ENCODE results near the gene DCBLD1. TPM values are rescaled to one million over a fixed set of nuclear protein-coding genes. Genes with fewer than 3 reads are reported as not detected.

Gene DCBLD1
- total and polyA plus RNA-seq, 2 experiments from 2014 or later: 25.1 to 38.4 TPM

DNA sequence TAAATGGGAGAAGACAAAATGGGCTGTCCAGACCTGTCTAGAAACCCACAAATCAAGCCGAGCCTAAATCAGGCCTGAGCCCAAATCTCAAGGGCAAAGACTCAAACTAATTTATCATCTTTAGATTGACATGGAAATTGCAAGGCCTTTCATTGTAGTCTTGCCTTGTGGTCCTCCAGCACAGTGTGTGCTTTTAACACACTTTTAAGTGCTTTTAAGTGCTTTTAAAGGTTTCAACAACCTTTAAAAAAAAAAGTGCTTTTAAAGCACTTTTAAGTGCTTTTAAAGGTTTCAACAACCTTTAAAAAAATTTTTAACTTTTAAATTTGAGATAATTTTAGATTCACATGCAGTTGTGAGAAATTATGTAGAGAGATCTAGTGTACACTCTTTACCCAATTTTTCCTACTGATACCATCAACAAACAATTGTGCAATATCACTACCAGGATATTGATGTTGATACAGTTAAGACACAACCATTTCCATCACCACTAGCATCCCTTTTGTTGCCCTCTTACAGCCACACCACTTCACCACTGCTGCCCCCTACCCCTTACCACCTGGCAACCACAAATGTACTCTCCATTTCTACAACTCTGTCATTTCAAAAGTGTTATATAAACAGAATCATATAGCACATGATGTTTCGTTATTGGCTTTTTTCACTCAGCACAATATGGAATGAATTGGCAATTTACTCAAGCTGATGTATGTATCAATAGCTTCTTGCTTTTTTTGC, 23.1 kb upstream of the DCBLD1 start:
- H3K36me3 ChIP-seq (ENCODE audit: low read depth): no peaks in the 10 kb centered on the region
- peaks cover 14% of the 10 kb centered on the region for H3F3A ChIP-seq (ENCODE audit: insufficient read depth)
- no peak overlapping the region for H3K4me3 ChIP-seq
- TF ChIP-seq EZH2phosphoT487 (IDR thresholded peaks at IDR 0.05; ENCODE audit: insufficient read depth, low read depth): no peak
- TF ChIP-seq EZH2 (IDR thresholded peaks at IDR 0.05; ENCODE audit: insufficient read depth, poor library complexity, severe bottlenecking): no peak
- H3K9me2 ChIP-seq (ENCODE audit: insufficient read depth): no peaks in the 10 kb centered on the region; the same call in 1 of the 2 replicates
- H3K27me3 ChIP-seq (replicated peaks; ENCODE audit: insufficient read depth): no peaks in the 10 kb centered on the region
- WGBS, 2 experiments (ENCODE audit: low coverage in 1 of 2, low lambda C conversion rate in 2 of 2, missing lambda C conversion rate in 2 of 2): 63 to 73% methylated on average over 2 of the region's 2 CpGs
- in situ Hi-C loops (cut with MboI): loop anchor here (10.0 kb wide), 1 partner anchor 95 kb away; no protein-coding TSS in a partner anchor
- no peaks in the 10 kb centered on the region for H3K79me2 ChIP-seq (ENCODE audit: insufficient read depth)
- H3K4me1 ChIP-seq (ENCODE audit: insufficient read depth): peaks cover 11% of the 10 kb centered on the region
- H2AFZ ChIP-seq: no peak overlapping the region
- H3K27ac ChIP-seq: no peak overlapping the region
- no peaks in the 10 kb centered on the region for H4K20me1 ChIP-seq (ENCODE audit: insufficient read depth)
- H3K9me3 ChIP-seq (ENCODE audit: low read depth): no peaks in the 10 kb centered on the region
- H3K9ac ChIP-seq: no peak overlapping the region
- H3K4me2 ChIP-seq (ENCODE audit: unreplicated experiment): no peak overlapping the region
- DNase-seq: no peak

DNA sequence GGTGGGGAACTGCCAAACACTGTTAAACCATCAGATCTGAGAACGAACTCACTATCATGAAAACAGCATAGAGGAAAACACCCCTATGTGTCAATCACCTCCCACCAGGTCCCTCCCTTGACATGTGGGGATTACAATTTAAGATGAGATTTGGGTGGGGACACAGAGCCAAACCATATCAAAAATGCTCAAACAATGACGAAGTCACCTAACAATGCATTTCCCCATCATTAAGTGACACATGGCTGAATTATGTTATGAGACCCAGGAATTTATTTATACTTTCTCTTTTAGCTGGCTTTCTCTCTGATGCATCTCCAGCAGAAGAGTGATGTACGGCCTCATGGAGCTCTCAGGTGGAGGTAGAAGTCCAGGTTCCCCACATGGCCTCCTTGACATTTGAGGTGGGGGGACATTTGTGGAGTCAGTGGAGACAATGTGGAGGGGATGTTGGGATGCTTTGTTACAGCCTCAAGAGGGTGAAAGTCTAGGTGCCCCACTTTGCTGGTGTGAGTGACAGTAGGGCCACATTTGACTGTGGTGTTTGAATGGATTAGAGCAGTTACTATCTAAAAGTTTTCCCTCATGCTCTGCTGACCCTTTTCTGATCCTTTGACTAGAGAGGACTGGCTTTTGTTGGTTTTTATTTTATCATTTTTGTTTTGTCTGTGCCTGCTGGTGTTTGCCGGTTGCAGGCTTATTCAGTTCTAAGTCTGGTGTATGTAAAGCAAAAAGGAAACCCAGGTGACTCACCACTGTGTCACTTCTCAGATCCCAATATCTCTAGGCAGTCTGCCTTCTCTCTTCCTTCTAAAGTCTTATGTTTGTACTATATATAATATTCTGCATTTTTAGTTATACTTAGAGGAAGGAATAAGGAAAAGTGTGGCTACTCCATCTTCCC, 18.5 kb upstream of the DCBLD1 start:
- Histone ChIP-seq H3K36me3 (ENCODE audit: low read depth) (no peaks in the 10 kb centered on the region), H2AFZ (peak overlapping the region; percentile 18), H3K27me3 (replicated peaks; ENCODE audit: insufficient read depth) (no peaks in the 10 kb centered on the region), H3K27ac (peak overlapping the region; percentile 72), H3K4me1 (ENCODE audit: insufficient read depth) (peaks cover 17% of the 10 kb centered on the region), H3K4me3 (peak overlapping the region; percentile 51), H3F3A (ENCODE audit: insufficient read depth) (peaks cover 20% of the 10 kb centered on the region), H3K4me2 (ENCODE audit: unreplicated experiment) (peak overlapping the region; percentile 81), H4K20me1 (ENCODE audit: insufficient read depth) (no peaks in the 10 kb centered on the region), H3K79me2 (ENCODE audit: insufficient read depth) (no peaks in the 10 kb centered on the region), H3K9me2 (ENCODE audit: insufficient read depth) (no peaks in the 10 kb centered on the region), H3K9me3 (ENCODE audit: low read depth) (no peaks in the 10 kb centered on the region), H3K9ac (peak overlapping the region; percentile 54)
- 50 to 55% methylated on average over 4 of the region's 4 CpGs for WGBS, 2 experiments (ENCODE audit: low coverage in 1 of 2, low lambda C conversion rate in 2 of 2, missing lambda C conversion rate in 2 of 2)
- TF ChIP-seq EZH2 (IDR thresholded peaks at IDR 0.05; ENCODE audit: insufficient read depth, poor library complexity, severe bottlenecking): no peak
- TF ChIP-seq EZH2phosphoT487 (IDR thresholded peaks at IDR 0.05; ENCODE audit: insufficient read depth, low read depth): no peak
- peak; percentile 85 for DNase-seq
- in situ Hi-C loops (cut with MboI): no loop called here

DNA sequence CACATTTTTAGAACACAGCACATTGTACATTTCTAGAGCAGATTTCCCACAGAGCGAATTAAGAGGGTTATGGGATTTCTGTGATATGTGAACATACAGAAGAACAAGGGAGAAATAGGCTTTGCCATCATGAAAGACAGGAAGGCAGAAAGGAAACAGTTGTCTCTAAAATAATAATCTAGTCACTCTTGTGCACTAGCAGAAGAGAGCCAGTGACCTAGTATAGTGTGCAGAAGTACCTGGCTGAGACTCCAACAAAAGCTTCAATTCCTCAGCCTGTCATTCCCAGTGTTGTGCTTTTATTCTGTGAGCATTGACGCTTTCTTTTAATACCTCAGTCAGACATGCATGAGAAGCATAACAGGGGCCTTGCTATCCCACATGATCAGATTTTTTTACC, 17.8 kb upstream of the DCBLD1 start:
- 77 to 79% methylated on average over 2 of the region's 2 CpGs for WGBS, 2 experiments (ENCODE audit: low coverage in 1 of 2, low lambda C conversion rate in 2 of 2, missing lambda C conversion rate in 2 of 2)

DNA sequence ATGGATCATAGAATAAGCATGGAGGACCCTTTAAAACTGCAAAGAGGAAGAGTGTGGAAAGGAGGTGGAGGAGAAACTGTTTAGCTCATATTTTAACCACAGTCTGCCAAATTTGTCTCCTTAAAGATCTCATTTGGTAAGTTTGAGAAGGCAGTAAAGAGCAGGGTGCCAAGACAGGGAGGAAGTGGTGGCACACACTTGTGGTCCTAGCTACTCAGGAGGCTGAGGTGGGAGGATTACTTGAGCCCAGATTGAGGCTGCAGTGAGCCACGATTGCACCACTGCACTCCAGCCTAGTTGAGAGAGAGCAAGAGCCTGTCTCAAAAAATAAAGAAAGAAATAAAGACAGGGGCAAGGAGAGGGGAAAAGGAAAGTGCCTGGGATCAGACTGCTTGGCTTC, 16.8 kb upstream of the DCBLD1 start:
- H4K20me1 ChIP-seq (ENCODE audit: insufficient read depth): no peaks in the 10 kb centered on the region
- no peak overlapping the region for H3K27ac ChIP-seq
- H3K9me3 ChIP-seq (ENCODE audit: low read depth): no peaks in the 10 kb centered on the region
- TF ChIP-seq EZH2phosphoT487 (IDR thresholded peaks at IDR 0.05; ENCODE audit: insufficient read depth, low read depth) (no peak), EZH2 (IDR thresholded peaks at IDR 0.05; ENCODE audit: insufficient read depth, poor library complexity, severe bottlenecking) (no peak)
- in situ Hi-C loops (cut with MboI): no loop called here
- no peak overlapping the region for H3K4me3 ChIP-seq
- H3K79me2 ChIP-seq (ENCODE audit: insufficient read depth): no peaks in the 10 kb centered on the region
- no peak overlapping the region for H3K4me2 ChIP-seq (ENCODE audit: unreplicated experiment)
- WGBS, 2 experiments (ENCODE audit: low coverage in 1 of 2, low lambda C conversion rate in 2 of 2, missing lambda C conversion rate in 2 of 2): 14 to 15% methylated on average over 1 of the region's 1 CpG
- H2AFZ ChIP-seq: no peak overlapping the region
- no peaks in the 10 kb centered on the region for H3K9me2 ChIP-seq (ENCODE audit: insufficient read depth)
- peaks cover 17% of the 10 kb centered on the region for H3K4me1 ChIP-seq (ENCODE audit: insufficient read depth)
- H3K36me3 ChIP-seq (ENCODE audit: low read depth): no peaks in the 10 kb centered on the region
- no peak overlapping the region for H3K9ac ChIP-seq
- DNase-seq: no peak
- H3K27me3 ChIP-seq (replicated peaks; ENCODE audit: insufficient read depth): no peaks in the 10 kb centered on the region
- H3F3A ChIP-seq (ENCODE audit: insufficient read depth): peaks cover 20% of the 10 kb centered on the region

More for the DNA sequence above, 17.8 kb upstream of the DCBLD1 start:
- no peak overlapping the region for H3K9ac ChIP-seq
- no peaks in the 10 kb centered on the region for H3K79me2 ChIP-seq (ENCODE audit: insufficient read depth)
- no peaks in the 10 kb centered on the region for H3K36me3 ChIP-seq (ENCODE audit: low read depth)
- peak overlapping the region; percentile 72 for H3K27ac ChIP-seq
- no peaks in the 10 kb centered on the region for H4K20me1 ChIP-seq (ENCODE audit: insufficient read depth)
- H3K4me3 ChIP-seq: no peak overlapping the region
- no peaks in the 10 kb centered on the region for H3K27me3 ChIP-seq (replicated peaks; ENCODE audit: insufficient read depth)
- TF ChIP-seq EZH2phosphoT487 (IDR thresholded peaks at IDR 0.05; ENCODE audit: insufficient read depth, low read depth): no peak
- TF ChIP-seq EZH2 (IDR thresholded peaks at IDR 0.05; ENCODE audit: insufficient read depth, poor library complexity, severe bottlenecking): no peak
- no peaks in the 10 kb centered on the region for H3K9me2 ChIP-seq (ENCODE audit: insufficient read depth)
- peak overlapping the region; percentile 81 for H3K4me2 ChIP-seq (ENCODE audit: unreplicated experiment)
- in situ Hi-C loops (cut with MboI): no loop called here
- no peak for DNase-seq
- peak overlapping the region; percentile 18; the same call in 1 of the 2 replicates for H2AFZ ChIP-seq
- H3F3A ChIP-seq (ENCODE audit: insufficient read depth): peaks cover 20% of the 10 kb centered on the region
- peaks cover 17% of the 10 kb centered on the region for H3K4me1 ChIP-seq (ENCODE audit: insufficient read depth)
- no peaks in the 10 kb centered on the region for H3K9me3 ChIP-seq (ENCODE audit: low read depth)

Measured in GM23248 (cell line).